Fibroblast of lung (primary cell): ENCODE results near the gene NF1.

Experiments used
- CTCF ChIP-seq, 2 donors: IDR thresholded peaks in 1 of 2; conservative IDR thresholded peaks in 1 of 2; 1 replicate in 1 of 2; 2 replicates in 1 of 2; pipeline ENCODE4 v1.5.1; 2011 to 2012; ENCODE audit warnings: low read length in 2 of 2, control low read depth in 1 of 2, inconsistent platforms in 1 of 2, low read depth in 1 of 2, mild to moderate bottlenecking in 1 of 2
- EZH2 ChIP-seq: IDR thresholded peaks from 2 replicates; pipeline ENCODE4 v1.5.1; 2012; ENCODE audit warnings: low read length, control low read depth, mild to moderate bottlenecking; ENCODE audit errors: missing control alignments

GRCh38 chr17:31054761-31055160, 40.0 kb upstream of the NF1 start:
- TF ChIP-seq CTCF (conservative IDR thresholded peaks at IDR 0.05 in 1 of 2, IDR thresholded peaks at IDR 0.05 in 1 of 2; ENCODE audit: low read depth in 1 of 2, low read length in 2 of 2) (no peak), EZH2 (no peak)
